ENCODE measurements around the gene ONECUT3.

DNA sequence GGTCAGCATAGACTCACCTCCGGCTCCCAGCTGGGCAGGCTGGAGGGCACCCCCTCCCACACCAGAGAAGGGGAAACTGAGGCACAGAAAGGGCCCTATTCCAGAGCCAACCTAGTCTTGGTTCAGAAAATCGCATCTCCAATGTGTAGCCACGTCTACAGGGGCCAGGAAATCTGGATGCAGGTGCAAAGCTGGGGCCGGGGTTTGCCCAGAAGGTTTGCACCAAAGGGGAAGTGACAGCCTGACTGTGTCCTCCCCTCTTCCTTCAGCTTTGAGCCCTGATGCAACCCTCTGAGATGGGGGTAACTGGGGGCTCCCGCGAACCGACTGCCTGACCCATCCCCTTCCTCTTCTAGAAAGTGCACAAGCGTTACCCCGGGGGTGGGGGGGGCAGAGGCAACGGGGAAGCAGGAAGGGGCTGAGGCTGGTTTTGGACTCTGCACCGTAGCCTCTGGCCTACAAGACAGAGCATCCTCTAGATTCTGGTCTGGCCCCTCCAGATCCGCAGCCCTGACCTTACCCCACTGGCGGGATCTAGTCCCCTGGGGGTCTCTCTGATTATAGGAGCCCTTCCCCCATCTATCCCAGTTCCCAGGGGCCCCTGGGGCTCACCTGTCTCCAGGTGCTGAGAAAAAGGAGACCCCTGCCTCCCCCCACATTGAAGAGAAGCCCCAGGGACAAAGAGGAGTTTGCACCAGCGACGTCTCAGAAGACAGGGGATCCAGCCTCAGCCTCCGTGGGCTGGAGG is 1.1 kb upstream of the ONECUT3 start:
- TF ChIP-seq POLR2A (IDR thresholded peaks at IDR 0.05) (no peak), CTCF (IDR thresholded peaks at IDR 0.05) (no peak)
